GM21381 (cell line): Measurements from ENCODE around the gene SLC27A2.

Experiments used
- ATAC-seq: cut with Tn5 transposase; IDR thresholded peaks from one replicate; pipeline ENCODE4 v1.9.1; 2021; ENCODE audit warnings: mild to moderate bottlenecking, moderate library complexity; ENCODE audit not compliant: unreplicated experiment

The SLC27A2 gene

DNA sequence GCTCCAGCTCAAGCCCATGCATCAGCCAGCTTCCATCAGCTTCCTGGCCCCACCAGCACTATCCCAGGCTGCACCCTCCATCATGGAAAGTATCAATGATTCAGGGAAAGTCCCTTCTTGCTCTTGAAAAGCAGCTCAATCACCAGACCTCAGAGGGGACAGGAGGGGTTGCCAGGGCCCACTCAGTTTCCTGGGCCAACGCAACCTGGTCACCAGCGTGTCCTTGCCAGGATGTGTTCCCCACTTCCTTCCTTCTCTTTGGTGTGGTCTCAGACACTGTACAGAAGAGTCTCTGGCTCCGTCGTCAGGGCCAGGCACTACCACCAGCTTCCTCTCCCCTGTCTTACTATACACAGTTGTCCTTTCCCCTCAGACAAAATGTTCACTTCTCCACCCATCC is 80.5 kb downstream of the SLC27A2 start:
- no peak for ATAC-seq

DNA sequence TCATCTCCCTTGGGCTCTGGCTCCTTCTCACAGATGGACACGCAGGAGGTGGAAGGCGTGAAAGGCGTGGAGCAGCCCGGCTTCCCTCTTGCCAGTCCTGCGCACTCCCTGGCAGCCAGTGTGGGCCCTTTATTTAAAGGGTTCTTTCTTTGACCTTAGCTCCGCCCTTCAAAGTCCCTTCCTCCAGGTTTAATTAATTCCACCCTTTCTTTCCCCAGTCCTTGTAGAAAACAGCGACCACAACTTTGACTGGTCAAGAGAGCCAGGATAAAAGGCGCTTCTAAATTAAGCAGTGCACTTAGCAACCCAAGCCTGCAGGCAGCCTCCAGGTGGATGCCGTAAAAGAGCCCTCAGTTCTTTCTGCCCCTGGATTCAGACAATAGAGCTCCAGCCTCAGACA is 83.6 kb downstream of the SLC27A2 start, which contains the start of gene HDC:
TSS of gene HDC (minus strand) at position 107 of the 400 bp plus-strand sequence. CDS start at position 4, 103 bp downstream.
- no peak for ATAC-seq

DNA sequence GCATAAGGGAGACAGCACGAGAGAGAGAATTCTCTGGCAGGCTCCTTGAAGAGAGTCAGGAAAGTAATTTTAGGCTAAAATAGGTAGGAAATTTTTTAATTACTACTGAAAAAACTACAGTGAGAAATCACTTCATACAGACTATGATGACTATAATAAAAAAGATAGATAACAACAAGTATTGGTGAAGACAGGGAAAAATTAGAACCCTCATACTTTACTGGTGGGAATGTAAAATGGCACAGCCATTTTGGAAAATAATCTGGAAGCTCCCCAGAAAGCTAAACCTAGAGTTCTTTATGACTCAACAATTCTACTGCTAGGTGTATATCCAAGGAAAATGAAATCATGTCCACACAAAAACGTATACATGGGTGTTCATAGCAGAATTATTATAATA is 85.6 kb downstream of the SLC27A2 start:
- no peak for ATAC-seq

DNA sequence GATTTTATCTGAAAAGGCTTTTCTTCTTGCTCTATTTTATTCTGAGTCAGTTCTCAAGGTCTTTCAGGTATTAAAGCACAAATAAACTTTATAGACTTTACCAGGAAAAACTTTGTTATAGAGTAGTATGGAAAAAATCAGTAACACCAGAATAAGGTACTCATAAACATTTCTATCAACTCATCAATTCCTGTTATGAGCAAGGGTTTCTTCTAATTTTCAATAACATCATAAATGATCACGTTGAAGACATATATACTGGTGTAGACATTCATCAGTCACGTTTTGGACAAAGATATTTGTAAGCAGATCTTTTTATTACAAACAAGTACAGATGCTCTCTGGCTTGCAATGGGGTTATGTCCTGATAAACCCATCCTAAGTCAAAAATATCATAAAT is 93.1 kb downstream of the SLC27A2 start:
- ATAC-seq = no peak

DNA sequence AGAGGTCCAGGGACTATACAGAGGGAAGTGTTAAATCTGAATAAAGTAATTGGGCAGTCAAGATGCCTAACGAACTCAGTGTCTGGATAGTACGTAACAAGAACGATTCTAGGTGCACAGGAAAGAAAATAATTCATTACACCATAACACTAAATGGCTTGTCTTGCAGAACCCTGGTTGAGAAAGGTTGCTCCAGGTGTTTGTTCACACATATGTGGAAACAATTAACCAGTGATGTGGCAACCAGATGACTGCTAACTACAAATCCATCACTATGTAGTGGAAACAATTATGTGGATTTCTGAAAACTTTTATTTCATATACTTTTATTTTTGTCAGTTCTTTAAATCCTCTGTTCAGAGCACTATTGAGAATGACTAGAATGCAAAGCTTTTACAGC is 93.9 kb downstream of the SLC27A2 start:
- no peak for ATAC-seq

DNA sequence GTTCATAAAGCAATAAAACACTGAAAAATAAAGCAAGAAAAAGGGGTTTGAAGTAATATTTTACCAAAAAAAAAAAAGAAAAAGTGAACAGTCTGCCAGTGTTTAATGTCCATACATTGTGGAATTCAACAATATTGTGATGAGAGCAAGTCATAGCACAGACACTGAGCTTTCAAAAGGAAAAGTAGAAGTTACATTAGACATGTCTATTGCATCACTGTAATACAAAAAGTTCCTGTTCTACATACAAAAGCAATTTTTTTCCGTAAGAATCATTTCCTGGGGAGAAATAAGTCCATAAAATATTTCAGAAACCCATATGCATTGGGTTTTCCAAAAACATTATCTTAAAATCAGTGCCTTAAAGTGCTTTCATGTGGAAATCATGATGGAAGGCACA is 95.4 kb downstream of the SLC27A2 start:
- ATAC-seq = no peak

DNA sequence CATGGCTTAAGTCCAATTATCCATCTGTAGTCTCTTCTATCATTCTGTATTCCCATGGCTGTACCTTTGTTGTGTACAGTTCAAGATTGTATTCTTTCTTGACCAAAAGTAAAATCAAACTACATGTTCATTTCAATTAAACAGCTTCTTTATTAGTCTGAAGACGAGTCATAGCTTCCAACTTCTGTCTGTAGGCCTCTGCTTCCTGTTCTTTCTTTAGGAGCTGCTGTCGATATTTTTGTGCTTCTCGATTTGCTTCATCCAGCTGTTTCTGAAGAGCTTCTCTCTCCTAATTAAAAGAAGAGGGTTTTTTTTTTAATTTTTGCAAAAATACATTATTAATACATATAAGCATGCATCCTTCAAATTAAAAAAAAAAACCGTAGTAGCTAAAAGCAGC is 96.5 kb downstream of the SLC27A2 start:
- no peak for ATAC-seq

DNA sequence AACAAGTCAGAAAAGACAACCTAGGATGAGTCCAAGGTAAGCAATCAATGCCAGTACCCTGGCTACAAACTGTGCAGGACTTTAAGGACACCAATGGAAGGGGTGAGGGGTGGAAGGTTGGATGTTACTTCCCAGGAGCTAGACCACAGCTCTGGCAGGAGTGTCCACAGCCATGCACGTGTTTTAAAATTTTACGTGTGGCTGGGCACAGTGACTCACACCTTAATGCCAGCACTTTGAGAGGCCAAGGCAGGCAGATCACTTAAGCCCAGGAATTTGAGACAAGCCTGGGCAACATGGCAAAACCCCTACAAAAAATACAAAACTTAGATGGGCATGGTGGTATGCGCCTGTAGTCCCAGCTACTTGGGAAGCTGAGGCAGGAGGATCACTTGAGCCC is 98.3 kb downstream of the SLC27A2 start:
- ATAC-seq = no peak

DNA sequence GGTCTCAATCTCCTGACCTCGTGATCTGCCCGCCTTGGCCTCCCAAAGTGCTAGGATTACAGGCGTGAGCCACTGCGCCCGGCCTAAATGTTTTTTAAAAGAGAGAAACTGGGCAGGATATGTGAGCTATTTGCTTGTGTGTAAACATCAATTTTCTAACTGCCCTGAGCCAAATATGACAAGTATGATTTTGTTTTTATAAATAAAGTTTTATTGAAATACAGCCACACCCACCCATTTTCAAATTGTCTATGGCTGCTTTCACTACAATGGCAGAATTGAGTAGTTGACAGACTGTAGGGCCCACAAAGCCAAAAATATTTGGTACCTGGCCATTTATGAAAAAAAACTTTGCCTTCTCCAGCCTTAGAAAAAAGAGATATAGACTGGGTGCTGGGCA is 99.4 kb downstream of the SLC27A2 start:
- no peak for ATAC-seq
